ENCODE results near the gene GEMIN8.

GEMIN8 gene

DNA sequence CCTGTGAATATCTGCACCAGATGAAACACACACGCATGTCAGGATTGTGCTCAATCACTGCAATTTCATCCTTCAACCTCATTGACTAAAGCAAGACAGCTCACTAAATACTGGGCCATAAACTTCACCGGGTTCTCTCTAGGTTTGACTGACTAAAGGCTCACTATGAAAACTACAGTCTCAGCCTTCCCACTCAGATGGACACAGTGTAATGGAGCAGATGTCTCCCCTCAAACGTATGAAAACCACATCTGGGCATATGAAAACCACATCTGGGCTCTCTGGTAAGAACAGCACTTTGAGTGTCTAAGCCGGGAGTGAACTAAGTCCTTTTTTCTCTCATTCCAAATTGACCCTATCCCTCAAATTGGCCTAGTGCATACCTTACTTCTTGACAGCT lies 15.2 kb downstream of the GEMIN8 start:
- TF ChIP-seq Cebpa-rat (IDR thresholded peaks at IDR 0.05) = no peak
- peaks cover 98 to 100% (median 100%) of the 10 kb centered on the region in 11 experiments for H3K27me3 ChIP-seq

GRCh38 chrX:14013054-14013453 lies 16.6 kb downstream of the GEMIN8 start:
- peak overlapping the region in 4 of 11 experiments; percentile 33 to 45 (median 38); a peak in 9 of 22 replicates for H3K4me2 ChIP-seq
- H4K20me1 ChIP-seq = peaks cover 0 to 5% (median 0%) of the 10 kb centered on the region in 11 experiments; a peak in 4 of 22 replicates
- peaks cover 0 to 25% (median 9%) of the 10 kb centered on the region in 10 experiments; a peak in 10 of 20 replicates for H3K4me1 ChIP-seq
- no peak overlapping the region for H3K4me3 ChIP-seq
- no peak overlapping the region for H3K9ac ChIP-seq
- no peak for TF ChIP-seq Cebpa-rat (IDR thresholded peaks at IDR 0.05)
- H3K36me3 ChIP-seq = peaks cover 0 to 23% (median 15%) of the 10 kb centered on the region in 11 experiments; a peak in 18 of 22 replicates
- no peak overlapping the region for H3K27ac ChIP-seq
- H3K9me3 ChIP-seq (replicated peaks in 1 of 11) = peaks cover 0 to 17% (median 0%) of the 10 kb centered on the region in 11 experiments; a peak in 4 of 22 replicates
- peaks cover 98 to 100% (median 100%) of the 10 kb centered on the region in 11 experiments for H3K27me3 ChIP-seq

More for the DNA sequence above, 15.2 kb downstream of the GEMIN8 start:
- peak overlapping the region in 3 of 11 experiments; percentile 4 to 19 (median 16); a peak in 3 of 22 replicates for H3K4me2 ChIP-seq
- peaks cover 0 to 17% (median 0%) of the 10 kb centered on the region in 11 experiments; a peak in 4 of 22 replicates for H3K9me3 ChIP-seq (replicated peaks in 1 of 11)
- H3K36me3 ChIP-seq = peaks cover 0 to 19% (median 13%) of the 10 kb centered on the region in 11 experiments; a peak in 15 of 22 replicates
- H3K4me3 ChIP-seq = no peak overlapping the region
- peaks cover 0 to 25% (median 9%) of the 10 kb centered on the region in 10 experiments; a peak in 10 of 20 replicates for H3K4me1 ChIP-seq
- peaks cover 0 to 5% (median 0%) of the 10 kb centered on the region in 11 experiments; a peak in 2 of 22 replicates for H4K20me1 ChIP-seq
- H3K9ac ChIP-seq = no peak overlapping the region
- no peak overlapping the region for H3K27ac ChIP-seq

GRCh38 chrX:14010566-14010965 lies 19.1 kb downstream of the GEMIN8 start:
- Histone ChIP-seq H3K36me3 (peaks cover 0 to 21% (median 11%) of the 10 kb centered on the region in 11 experiments; a peak in 15 of 22 replicates), H3K9me3 (replicated peaks in 1 of 11) (peaks cover 0 to 19% (median 0%) of the 10 kb centered on the region in 11 experiments; a peak in 4 of 22 replicates), H3K27ac (no peak overlapping the region), H3K4me1 (peaks cover 0 to 25% (median 9%) of the 10 kb centered on the region in 10 experiments; a peak in 10 of 20 replicates), H3K9ac (no peak overlapping the region), H4K20me1 (peaks cover 0 to 5% (median 0%) of the 10 kb centered on the region in 11 experiments; a peak in 3 of 22 replicates), H3K4me2 (no peak overlapping the region), H3K27me3 (peaks cover 97 to 100% (median 100%) of the 10 kb centered on the region in 11 experiments), H3K4me3 (no peak overlapping the region)
- no peak for TF ChIP-seq Cebpa-rat (IDR thresholded peaks at IDR 0.05)

DNA sequence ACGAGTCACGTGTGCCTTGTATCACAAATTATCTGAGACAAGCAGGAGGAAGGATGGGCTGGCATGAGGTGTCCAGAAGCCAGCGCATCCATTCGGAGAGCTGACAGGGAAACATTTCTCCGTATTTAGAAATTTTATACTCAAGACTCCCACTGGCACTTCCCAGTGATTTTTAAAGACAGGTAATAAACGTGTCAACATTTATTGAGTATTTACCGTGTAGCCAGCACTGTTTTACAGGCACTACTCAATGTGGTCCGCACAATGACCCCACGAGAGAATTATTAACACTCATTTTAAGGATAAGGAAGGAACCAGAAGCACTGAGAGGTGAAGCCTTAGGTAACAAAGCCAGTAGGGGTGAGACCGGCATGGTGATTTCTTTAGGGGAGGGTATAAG lies 23.2 kb downstream of the GEMIN8 start:
- H3K9ac ChIP-seq = no peak overlapping the region
- H3K4me1 ChIP-seq = no peaks in the 10 kb centered on the region
- no peak for TF ChIP-seq Cebpa-rat (IDR thresholded peaks at IDR 0.05)
- peaks cover 97 to 100% (median 100%) of the 10 kb centered on the region in 11 experiments for H3K27me3 ChIP-seq
- no peak overlapping the region for H3K4me3 ChIP-seq
- peaks cover 6 to 36% (median 12%) of the 10 kb centered on the region in 11 experiments; a peak in 20 of 22 replicates for H3K9me3 ChIP-seq (replicated peaks in 1 of 11)
- peaks cover 0 to 21% (median 11%) of the 10 kb centered on the region in 11 experiments; a peak in 16 of 22 replicates for H3K36me3 ChIP-seq
- H4K20me1 ChIP-seq = peaks cover 0 to 4% (median 0%) of the 10 kb centered on the region in 11 experiments; a peak in 4 of 22 replicates
- no peak overlapping the region for H3K4me2 ChIP-seq
- no peak overlapping the region for H3K27ac ChIP-seq

DNA sequence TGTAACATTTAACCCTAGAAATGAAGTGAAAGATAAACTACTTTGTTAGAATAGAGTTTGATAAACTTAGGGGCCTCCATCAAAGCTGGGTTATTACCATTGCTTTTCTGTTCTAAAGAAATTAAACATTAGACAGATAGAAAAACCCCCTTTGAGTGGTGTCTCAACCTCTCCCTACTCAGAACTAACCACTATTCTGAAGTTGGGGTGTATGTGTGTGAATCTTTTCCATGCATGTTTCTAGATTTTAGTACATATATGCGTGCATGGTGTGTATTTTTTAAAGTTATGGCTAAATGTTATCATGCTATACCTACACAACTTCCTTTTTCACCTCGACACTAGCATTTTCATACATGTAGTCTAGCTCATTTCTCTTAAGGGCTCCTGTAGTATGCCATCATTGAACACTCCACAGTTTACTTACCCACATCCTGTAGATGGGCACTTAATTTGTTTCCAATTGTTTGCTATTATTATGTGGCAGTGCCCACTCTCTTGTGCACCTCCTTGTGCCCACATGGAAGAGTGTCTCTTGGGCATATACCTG lies 25.7 kb downstream of the GEMIN8 start:
- Histone ChIP-seq H3K4me1 (no peaks in the 10 kb centered on the region), H3K9me3 (replicated peaks in 1 of 11) (peaks cover 6 to 42% (median 12%) of the 10 kb centered on the region in 11 experiments; a peak in 20 of 22 replicates), H3K36me3 (peaks cover 0 to 12% (median 8%) of the 10 kb centered on the region in 11 experiments; a peak in 15 of 22 replicates), H3K9ac (no peak overlapping the region), H3K4me2 (no peak overlapping the region), H3K27ac (no peak overlapping the region), H3K27me3 (peaks cover 96 to 100% (median 100%) of the 10 kb centered on the region in 11 experiments), H4K20me1 (peaks cover 0 to 3% (median 0%) of the 10 kb centered on the region in 11 experiments; a peak in 3 of 22 replicates), H3K4me3 (no peak overlapping the region)
- TF ChIP-seq Cebpa-rat (IDR thresholded peaks at IDR 0.05) = no peak

- peaks cover 96 to 100% (median 99%) of the 10 kb centered on the region in 11 experiments for H3K27me3 ChIP-seq
- no peak overlapping the region for H3K27ac ChIP-seq
- peaks cover 0 to 3% (median under 1%) of the 10 kb centered on the region in 11 experiments; a peak in 8 of 22 replicates for H3K36me3 ChIP-seq
- no peaks in the 10 kb centered on the region; a peak in 2 of 22 replicates for H4K20me1 ChIP-seq
- H3K4me1 ChIP-seq = no peaks in the 10 kb centered on the region
- TF ChIP-seq Cebpa-rat (IDR thresholded peaks at IDR 0.05) = no peak
- H3K9me3 ChIP-seq (replicated peaks in 1 of 11) = peaks cover 6 to 49% (median 12%) of the 10 kb centered on the region in 11 experiments; a peak in 20 of 22 replicates
- no peak overlapping the region for H3K4me2 ChIP-seq
- no peak overlapping the region for H3K9ac ChIP-seq
- H3K4me3 ChIP-seq = no peak overlapping the region
Observed at GRCh38 chrX:14003028-14003427, 26.7 kb downstream of the GEMIN8 start.

- no peaks in the 10 kb centered on the region for H4K20me1 ChIP-seq
- H3K9ac ChIP-seq = no peak overlapping the region
- H3K27me3 ChIP-seq = peaks cover 98 to 100% (median 100%) of the 10 kb centered on the region in 11 experiments
- no peak overlapping the region for H3K4me3 ChIP-seq
- TF ChIP-seq Cebpa-rat (IDR thresholded peaks at IDR 0.05) = no peak
- H3K36me3 ChIP-seq = no peaks in the 10 kb centered on the region
- H3K9me3 ChIP-seq (replicated peaks in 1 of 11) = peaks cover 0 to 43% (median 0%) of the 10 kb centered on the region in 11 experiments; a peak in 1 of 22 replicates
- H3K4me2 ChIP-seq = no peak overlapping the region
- H3K4me1 ChIP-seq = no peaks in the 10 kb centered on the region
- H3K27ac ChIP-seq = no peak overlapping the region
Observed at GRCh38 chrX:13996650-13997049, 33.0 kb downstream of the GEMIN8 start.

GRCh38 chrX:13994536-13995080 lies 35.1 kb downstream of the GEMIN8 start:
- peaks cover 0 to 28% (median 0%) of the 10 kb centered on the region in 11 experiments; a peak in 1 of 22 replicates for H3K9me3 ChIP-seq (replicated peaks in 1 of 11)
- H3K27me3 ChIP-seq = peaks cover 98 to 100% (median 100%) of the 10 kb centered on the region in 11 experiments
- no peak for TF ChIP-seq Cebpa-rat (IDR thresholded peaks at IDR 0.05)
- H3K36me3 ChIP-seq = no peaks in the 10 kb centered on the region
- H3K4me2 ChIP-seq = no peak overlapping the region
- no peaks in the 10 kb centered on the region for H3K4me1 ChIP-seq
- H3K4me3 ChIP-seq = no peak overlapping the region
- no peak overlapping the region for H3K9ac ChIP-seq
- H4K20me1 ChIP-seq = peaks cover 0 to 2% (median 0%) of the 10 kb centered on the region in 11 experiments; a peak in 3 of 22 replicates
- H3K27ac ChIP-seq = no peak overlapping the region

GRCh38 chrX:13994104-13994503 lies 35.6 kb downstream of the GEMIN8 start:
- Histone ChIP-seq H3K4me1 (no peaks in the 10 kb centered on the region), H3K9me3 (replicated peaks in 1 of 11) (peaks cover 0 to 27% (median 0%) of the 10 kb centered on the region in 11 experiments; a peak in 1 of 22 replicates), H4K20me1 (peaks cover 0 to 2% (median 0%) of the 10 kb centered on the region in 11 experiments; a peak in 3 of 22 replicates), H3K27me3 (peaks cover 98 to 100% (median 100%) of the 10 kb centered on the region in 11 experiments), H3K4me2 (no peak overlapping the region), H3K9ac (no peak overlapping the region), H3K4me3 (no peak overlapping the region), H3K36me3 (no peaks in the 10 kb centered on the region), H3K27ac (no peak overlapping the region)
- no peak for TF ChIP-seq Cebpa-rat (IDR thresholded peaks at IDR 0.05)

Data from BLaER1 treated with 17β-estradiol and CSF1 and Interleukin-3, amounts not matched to agents 10 nM and 100 nM (cell line).